Mesenteric fat pad (tissue), 1 donor: ENCODE data around the gene C21orf91. TPM values are rescaled to one million over a fixed set of nuclear protein-coding genes. Genes with fewer than 3 reads are reported as not detected.

Experiments
- DNase-seq: peaks from one replicate; pipeline ENCODE4 v3.0.0-alpha.2; 2020; ENCODE audit warnings: low spot score
- total RNA-seq: library from RNA; stranded (reverse); fragmentation: NEBNext Ultra II Directional; extraction: Animal tissue kit (Norgen Biotek cat#: 25700); gene quantifications from one replicate; pipeline ENCODE4 v1.2.1, GENCODE V29; 2021
- donor health status: DM: yes; HTN: yes; CAD: no.

C21orf91 gene
- total RNA-seq, 1 donor from 2014 or later = 12.6 TPM

DNA sequence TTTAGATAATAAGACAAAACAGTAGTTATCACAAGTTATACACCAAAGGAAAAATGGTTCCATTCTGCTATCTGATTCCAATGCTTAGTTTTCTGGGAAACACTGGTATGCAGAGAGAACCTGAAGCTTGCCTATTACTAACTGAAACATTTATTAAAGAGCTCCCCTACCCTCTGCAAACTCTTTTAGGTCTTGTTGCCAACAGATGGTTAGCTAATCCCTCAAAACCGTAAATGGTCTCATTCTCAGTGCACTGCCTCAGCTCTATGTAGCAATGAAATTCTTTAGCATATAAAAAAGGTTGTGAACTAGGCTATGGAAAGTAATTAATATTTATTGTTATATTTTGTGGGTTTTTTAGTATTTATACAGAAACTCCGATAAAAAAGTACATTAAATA lies 20.4 kb downstream of the C21orf91 start:
- no peak for DNase-seq

DNA sequence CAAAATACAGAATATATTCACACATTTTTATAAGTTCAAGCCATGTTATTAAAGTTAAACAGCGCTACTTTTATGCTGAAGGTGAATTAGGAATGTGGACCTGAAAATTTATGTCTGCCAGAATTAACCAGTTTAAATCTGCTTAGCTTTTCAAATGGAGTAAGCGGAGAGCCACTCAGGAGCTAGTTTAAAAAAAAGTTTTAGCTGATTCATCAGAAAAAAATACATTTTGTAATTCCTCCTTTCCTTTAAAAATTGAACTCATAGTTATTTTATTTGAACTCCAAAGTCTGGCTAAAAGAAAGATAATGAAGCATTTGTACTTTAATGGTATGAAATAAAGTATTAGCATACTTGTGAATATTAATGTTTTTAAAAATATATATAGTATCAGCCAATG lies 21.2 kb downstream of the C21orf91 start:
- DNase-seq = no peak

DNA sequence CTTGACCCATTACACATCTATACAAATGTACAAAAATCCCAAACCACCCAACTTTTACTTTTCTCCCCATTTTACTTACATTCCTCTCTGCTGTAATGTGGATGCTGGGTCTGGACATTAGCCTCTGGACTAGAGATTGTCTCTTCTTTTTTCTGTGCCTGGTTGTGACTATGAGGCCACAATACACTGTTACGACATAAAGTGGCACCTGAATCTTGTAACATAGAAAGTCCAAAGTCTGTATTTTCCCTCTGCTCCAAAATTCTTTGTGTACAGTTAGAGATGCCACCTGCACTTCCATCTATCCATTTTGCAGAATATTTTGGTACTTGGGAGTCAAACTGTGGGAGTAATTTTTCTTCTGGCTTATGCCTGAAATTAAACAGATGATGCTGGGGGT lies 22.7 kb downstream of the C21orf91 start:
- DNase-seq = no peak

DNA sequence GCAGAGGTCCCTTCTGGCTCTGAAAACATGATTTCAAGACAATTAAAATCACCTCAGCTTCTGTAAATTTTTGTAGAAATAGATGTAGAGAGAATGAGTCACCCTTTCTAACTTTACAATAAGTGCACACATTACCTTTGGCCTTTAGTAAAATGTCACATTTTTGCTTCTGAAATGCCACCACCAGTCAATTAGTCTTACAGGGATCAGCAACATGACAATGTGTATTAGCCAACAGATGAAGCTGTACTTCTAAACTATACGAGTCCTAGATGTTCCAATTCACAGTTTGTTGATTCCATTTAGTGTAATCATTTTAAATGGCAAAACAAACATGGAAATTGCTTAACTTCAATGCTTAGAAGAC lies 23.1 kb downstream of the C21orf91 start:
- DNase-seq = no peak

DNA sequence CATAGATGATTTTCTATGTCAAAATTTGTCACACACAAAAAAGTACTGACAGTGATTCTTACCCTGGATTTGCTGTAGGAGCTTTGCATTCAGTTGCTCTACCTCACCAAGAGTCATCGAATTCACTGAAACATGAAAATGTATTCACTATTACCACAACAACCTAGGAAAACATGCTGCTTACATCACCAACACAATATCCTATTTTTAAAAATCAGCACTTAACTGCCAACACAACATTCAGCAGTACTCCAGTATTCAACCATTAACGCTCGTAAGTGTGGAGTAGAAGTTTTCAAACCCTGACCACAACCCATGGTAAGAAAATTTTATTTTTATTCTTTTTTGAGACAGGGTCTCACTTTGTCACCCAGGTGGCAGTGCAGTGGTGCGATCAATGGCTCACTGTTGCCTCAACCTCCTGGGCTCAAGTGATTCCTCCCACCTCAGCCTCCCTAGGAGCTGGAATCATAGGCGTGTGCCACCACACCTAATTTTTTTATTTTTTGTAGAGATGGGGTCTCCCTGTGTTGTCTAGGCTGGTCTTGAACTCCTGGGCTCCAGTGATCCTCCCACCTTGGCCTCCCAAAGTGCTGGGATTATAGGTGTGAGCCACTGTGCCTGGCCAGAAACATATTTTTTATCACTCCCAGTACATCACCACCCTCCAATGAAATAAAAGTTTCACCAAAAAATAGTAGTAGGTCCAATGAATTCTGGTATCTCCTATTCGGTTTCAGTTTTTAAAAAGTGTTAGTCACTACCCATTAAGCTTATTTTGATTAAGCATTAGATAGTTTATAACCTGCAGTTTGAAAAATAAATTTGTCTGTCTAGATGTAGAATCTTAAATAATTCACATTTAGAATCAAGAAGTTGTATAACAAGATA lies 23.8 kb downstream of the C21orf91 start:
- DNase-seq = no peak

DNA sequence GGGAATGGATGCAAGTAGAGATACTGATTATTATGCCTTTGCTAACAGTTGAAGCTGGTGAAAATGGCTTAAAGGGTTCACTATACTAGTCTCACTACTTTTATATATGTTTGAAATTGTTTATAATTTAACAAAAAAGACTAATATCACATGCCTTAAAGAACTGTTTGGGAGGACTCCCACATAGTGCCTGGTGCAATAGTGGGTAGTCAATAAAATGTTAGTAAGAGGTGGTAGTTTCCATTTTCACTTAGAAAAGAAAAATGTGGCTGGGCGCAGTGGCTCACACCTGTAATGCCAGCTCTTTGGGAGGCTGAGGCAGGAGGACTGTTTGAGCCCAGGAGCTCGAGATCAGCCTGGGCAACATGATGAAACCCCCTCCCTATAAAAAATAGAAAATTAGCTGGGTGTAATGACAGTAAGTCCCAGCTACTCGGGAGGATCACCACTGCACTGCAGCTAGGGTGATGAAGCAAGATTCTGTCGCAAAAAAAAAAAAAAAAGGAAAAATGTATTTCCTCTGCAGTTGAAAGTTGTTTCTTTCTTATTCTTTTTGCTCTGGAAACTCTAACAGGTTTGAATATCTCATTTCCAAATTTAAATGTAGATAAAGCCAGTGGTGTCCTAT lies 24.5 kb downstream of the C21orf91 start:
- DNase-seq = no peak

DNA sequence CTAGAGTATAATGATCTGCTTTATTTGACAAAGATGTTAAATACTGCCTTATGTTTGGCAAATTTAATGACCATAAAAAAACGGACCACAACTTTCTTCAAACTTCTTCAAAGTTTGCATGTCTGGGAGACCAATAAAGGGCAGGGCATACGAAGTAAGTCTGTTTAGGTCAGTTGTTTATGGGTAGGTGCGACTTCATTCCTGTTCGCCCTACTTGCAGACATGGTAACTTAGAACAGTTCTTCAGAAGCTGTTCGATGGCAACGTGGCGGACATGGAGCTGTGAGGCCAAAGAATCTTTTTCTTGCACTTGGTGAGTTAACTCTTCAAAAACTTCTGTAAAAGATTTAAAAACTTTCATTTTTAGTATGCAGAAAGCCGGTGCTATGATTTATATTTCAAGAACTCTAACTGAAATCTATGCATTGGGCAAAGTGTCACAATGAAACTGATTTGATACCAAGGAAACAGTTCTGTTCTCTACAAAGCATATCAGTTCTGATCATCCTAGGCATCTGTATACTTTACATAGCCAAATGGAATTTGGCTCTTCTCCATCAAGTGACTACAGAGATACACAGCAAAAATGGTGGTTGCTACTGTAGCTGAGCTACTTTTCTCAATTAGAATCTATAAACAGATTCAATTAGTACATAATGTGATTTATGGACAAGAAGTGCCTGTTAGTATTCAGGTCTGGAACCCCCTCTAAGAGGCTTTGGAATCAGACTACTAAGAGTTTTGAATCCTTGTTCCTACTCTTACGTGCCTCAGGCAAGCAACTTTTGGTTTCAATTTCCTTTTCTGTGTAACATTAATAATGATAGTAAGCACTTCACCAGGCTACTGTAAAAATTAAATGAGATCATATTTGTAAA lies 25.7 kb downstream of the C21orf91 start:
- no peak for DNase-seq

DNA sequence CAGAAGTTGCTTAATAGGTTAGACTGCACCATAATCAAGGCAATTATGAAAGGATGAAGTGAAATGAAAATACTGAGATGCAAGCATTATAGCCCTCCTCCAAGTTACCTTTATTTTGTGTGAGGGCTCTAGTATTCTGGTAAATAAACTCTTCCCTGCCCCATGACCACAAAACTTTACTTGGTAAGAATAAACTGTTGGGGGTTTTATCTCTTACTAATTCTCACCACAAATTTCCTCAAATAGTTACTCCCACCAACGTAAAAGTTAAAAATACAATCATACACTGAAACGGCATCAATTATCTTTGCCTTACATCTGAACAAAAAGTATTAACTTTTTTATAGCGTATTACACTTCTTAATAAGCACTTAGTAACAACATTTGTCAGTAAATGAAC lies 29.5 kb downstream of the C21orf91 start:
- no peak for DNase-seq

DNA sequence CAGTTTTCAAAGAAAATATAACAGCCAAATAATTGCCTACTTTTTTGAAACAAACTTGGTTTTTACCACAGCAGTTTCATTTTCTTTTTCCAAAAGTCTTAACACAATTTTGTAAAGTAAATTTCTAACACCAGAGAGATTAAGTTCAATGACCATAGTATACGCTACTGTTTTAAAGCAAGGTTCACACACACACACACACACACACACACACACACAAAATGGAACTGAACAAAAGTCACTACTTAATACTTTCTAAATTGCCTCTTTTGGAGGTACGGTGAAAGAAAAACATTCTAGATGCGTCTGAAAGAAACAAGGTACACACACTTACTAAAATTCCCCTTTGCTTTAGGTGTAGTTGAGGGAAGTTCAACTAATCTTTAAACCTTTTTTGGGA lies 30.1 kb downstream of the C21orf91 start:
- no peak for DNase-seq

DNA sequence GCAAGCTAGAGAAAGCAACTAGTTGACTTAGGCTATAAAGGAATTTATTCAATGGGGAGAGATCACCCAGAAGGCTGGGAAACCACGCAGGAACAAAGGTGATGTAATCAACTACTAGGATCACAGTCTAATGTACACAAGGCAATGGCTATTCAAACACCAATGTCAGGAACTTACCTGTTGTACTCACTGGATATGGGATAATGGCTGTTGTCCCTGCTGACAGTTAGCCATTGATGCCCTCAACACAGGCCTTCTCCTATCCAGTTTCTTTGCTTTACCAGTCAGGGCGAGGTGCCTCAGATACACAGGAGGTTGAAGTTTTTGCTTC lies 32.3 kb downstream of the C21orf91 start:
- DNase-seq = no peak

DNA sequence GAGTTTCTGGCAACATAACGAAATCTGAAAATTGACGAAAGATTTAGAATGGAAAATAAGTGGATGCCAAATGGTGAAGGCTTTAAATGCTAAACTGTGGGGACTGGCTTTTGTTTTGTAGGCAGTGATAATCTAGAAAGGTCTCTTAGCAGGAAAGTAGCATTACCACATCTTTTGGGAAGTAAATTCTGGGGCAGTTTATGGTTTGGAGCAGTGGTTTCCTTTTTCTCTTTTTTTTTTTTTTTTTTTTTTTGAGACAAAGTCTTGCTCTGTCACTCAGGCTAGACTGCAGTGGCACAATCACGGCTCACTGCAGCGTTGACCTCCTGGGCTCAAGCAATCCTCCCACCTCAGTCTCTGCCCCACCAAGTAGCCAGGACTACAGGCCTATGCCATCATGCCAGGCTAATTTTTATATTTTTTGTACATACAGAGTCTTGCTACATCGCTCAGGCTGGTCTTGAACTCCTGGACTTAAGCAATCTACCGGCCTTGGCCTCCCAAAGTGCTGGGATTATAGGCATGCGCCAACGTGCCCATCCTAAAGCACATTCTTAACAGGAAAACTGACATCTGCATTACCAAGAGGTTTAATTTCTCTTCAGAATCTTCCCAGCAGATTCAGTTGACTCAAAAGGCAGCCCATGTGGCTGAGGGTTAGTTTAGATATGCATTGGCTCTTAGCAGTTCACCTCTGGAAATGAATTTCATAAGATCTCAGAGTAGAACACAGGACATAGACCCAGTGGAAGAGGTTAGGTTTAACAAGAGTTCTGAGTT lies 32.9 kb downstream of the C21orf91 start:
- no peak for DNase-seq

DNA sequence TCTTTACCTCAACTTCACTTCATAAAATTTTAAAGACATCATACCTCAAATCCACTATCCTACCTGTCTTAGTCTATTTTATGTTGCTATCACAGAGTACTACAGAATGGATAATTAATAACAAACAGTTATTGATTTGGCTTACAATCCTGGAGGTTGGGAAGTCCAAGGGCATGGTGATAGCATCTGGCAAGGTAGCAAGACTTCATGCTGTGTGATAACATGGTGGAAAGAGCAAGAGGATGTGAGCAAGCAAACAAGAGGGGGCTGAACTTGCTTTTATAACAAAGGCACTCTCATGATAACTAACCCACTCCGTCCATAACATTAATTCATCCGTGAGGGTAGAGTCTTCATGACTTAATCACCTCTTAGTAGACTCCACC lies 33.8 kb downstream of the C21orf91 start:
- no peak for DNase-seq

DNA sequence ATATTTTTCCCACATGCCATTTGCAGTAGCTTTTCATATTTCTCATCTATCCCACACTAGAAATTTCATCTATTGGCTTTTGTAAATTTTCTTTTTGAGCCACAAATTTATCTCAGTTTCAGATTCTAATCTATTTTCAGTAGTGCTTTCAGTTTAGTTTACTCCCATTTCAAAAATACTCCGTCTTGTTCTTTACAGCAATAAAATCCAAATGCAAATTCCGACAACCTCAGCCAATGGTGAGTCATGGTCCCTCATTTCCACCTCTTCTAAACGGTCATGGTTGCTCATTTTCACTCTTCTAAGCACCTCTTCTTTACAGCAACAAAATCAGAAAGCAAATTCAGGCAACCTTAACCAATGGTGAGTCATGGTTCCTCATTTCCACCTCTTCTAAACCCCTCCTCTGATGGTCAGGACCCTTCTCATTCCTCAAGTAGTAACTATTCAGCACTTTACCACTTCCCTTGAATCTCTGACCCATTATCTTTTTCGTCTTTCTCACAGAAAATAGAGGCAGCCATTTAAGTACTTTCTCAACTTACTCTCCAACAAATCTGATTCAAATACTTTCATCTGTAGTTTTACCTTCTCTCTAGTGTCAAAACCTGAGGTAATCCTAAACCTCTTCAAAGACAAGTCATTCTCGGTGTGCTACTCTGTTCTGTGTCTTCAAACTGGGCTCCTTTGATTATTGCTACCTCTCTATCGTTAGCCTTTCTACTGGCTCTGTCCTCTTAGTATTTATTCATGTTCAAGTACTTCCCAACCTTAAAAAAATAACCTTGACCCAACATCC lies 34.4 kb downstream of the C21orf91 start:
- no peak for DNase-seq

DNA sequence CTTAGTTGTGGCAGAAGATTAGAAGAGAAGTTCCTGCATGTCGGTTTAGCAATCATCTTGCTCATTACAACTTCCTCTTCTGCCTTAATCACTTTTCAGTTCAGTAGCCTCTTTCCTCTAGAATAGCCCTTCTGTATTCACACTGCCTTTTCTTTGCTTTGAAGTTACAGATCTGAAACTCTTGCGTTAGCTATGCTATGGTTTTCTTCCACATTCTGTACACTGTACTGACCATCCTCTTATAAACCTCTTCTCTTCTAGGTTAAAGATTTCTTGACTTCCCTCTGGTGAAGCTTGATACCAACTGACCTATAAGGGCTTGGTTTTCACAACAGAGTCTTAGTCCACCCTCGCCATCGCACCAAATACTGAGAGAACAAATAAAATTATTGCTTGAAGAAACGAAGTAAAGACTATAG lies 35.0 kb downstream of the C21orf91 start:
- no peak for DNase-seq

DNA sequence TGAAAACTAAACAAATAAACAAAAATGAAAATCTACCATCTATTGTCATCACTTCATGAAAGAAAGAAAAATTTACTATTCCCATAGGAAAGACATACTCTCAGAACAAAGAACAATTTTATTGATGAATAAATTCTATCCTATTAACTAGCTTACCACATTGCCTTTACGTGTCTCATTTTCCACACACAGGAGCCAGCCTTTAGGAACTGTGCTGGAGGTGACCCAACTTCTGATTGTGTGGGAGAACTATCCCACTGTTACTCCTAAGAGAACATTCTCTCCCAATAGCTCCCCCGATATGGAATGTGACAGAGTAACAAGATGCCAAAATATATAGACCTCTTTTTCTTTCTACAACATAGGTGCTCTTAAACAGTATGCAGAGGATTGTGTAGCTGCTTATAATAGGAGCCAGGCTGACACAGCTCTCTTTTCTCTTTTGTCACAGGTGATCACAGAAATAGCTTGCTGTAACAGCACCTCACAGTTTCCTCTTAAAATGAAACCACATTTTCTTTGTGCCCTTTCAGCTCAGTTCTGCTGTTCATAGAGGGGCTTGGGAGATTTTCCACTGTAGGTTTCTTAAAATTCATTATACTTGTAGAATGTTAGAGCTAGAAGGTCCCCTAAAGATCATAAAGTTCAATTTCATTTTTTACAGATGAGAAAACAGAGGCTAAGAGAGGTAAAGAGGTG lies 35.5 kb downstream of the C21orf91 start:
- no peak for DNase-seq

DNA sequence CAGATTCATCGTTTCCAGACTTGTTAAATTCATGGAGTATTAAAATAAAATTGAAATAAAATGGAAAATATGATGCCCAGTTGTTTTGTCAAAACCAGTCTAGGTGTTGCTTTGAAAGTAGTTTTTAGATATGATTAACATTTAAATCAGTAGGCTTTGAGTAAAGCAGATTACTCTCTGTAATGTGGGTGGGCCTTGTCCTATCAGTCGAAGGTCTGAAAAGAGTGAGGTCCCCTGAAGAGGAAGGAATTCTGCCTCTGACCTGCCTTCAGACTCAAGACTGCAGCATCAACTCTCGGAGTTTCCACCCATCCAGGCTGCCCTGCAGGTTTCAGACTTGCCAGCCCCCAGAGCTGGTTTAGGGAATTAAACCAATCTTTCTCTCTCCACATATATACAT lies 36.2 kb downstream of the C21orf91 start:
- no peak for DNase-seq

DNA sequence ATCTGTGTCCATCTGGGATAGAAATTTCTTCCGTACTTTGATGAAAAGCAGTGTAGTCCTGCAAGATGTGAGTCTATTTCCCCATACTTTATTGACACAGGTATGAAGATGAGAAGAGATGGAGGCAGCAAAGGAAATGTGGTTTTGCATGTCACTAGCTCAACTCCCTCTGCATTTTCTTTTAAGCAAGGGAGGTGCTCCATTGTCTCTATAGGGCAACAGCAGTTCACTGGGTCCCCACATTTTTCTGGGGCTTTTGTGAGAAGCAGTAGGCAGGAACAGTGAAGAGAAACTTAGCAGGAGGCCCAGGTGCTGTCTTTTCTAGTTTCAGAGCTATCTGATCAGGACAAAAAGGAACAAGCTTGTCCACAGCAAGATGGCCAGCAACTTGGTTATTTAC lies 37.1 kb downstream of the C21orf91 start:
- DNase-seq = no peak

DNA sequence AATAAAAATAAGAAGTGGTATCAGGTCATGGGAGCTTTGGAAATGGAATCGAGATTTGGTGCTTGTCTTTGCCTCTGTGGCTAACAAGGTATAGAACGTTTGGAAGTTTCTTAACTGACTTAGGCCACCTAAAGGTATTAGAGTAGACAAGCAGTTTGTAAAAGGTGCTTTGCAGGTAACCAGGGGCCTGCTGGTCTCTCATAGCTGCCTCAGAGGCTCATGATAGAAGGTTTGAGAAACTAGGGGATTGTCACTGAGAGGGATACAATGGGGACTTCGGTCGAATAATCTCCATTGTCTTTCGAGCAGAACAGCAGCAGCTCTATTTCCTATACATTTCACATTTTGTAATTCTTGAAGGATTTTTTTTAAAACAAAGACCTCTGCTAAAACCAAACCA lies 37.6 kb downstream of the C21orf91 start:
- DNase-seq = no peak

DNA sequence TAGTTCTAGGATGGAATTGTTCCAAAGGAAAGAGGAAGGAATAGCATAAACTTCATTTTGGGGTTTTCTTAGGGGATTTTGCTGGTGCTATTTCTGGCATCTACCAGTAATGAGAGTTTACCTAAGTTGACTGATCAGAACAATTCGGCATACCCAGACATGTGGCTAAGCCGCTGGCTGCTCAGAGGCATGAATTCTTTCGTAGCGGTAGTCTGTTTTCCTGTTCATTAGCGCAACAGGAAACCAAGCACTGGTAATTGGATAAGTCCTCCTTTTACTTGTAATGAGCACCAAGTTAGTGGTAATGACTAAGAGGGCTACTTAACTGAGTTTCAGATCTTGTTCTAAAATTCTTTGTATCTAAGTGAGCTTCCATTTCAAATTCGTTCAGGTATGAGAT lies 38.6 kb downstream of the C21orf91 start:
- DNase-seq = no peak

DNA sequence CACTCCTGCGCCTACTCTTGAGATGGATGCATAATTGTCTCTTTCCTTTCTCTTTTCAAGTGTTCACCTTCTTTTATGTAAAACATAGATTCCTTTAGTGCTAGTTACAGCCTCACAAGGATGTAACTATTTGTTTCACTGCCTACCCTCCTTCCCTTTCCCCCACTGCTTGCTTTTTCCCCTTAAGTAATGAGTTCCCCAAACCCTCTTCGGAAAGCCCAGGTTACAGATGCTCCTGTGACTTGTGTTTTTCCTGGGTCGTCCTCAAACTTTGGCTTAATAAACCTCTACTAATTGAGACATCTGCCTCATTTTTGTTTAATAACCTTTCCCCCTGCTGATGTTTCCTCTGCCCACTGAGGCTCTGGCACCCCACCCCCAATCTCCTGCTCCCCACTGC lies 39.2 kb downstream of the C21orf91 start:
- DNase-seq = no peak
